GM19455 (cell line): ENCODE data around the gene SEH1L.
"Not testable (repeated sequence)": the region's sequence is repeated elsewhere in the genome, so short reads cannot be mapped to it uniquely, and the experiment has no call there.

Source experiments
- ATAC-seq: cut with Tn5 transposase; IDR thresholded peaks from one replicate; pipeline ENCODE4 v1.9.1; 2021; ENCODE audit not compliant: unreplicated experiment

Gene SEH1L

DNA sequence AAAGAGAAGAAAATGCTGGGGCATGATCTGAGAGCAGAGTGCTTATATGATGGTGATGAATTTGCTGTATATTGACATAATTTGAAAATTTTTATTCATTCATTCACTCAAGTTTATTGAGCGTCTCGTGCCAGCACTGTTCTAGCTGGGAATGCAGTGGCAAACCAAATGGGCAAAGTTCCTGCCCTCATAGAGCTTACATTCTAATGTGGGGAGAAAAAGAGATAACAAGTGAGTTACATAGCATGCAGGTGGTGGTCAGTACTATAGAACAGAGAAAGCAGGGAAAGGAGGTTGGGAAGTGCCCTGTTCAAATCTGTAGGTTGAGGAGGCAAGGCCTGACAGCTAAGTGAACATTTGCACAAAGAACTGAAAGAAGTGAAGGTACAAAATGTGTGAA lies 47.6 kb downstream of the SEH1L start:
- no peak for ATAC-seq

DNA sequence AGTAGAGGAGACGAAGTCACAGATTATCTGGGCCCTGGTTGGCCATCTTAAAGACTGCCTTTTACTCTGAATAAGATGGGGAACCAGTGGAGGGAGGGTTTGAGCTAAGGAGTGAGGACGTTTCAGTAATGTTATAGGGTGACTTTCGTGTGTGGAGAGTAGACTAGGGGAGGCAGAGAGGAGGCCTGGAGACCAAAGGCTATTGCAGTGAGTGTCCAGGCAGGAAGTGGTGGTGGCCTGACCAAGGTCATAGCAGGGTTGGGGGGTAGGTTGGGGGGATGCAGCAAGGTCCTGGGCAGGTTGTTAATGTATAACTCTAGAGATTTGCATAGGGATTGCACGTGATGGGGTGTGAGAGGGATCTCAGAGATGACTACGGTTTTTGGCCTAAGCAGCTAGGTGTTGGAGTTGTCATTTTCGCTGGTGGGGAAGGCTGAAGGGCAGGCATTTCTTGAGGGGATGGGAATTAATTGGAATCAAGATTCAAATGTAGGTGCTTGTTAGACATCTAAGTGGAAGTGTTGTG lies 48.2 kb downstream of the SEH1L start:
- no peak for ATAC-seq

DNA sequence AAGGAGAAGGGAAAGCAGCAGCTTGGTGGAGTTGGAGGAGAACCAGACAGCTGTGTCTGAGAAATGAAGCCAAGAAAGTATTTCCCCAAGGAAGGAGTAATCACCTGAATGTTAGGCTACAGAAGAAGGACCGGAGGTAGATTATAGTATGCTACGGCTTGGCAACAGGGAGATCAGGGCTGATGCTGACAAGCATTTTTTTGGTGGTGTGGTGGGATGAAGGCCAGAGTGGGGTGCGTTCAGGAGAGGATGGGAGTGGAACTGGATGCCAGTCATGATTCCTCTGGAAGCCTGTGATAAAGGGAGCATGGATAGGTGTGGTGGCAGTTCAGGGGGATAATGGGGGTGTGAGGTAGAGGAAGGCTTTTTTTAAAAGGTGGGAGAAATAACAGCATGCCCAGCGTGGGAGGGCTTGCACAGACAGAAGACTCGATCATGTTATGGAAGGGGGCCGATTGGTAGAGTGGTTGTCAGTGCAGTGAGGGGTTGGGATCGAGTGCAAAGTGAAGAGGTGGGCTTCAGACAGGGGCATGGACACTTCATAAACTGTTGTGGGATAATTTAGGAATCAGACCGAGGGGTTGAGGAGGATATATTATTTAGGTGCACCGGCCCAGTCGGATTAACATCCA lies 49.0 kb downstream of the SEH1L start:
- no peak for ATAC-seq

DNA sequence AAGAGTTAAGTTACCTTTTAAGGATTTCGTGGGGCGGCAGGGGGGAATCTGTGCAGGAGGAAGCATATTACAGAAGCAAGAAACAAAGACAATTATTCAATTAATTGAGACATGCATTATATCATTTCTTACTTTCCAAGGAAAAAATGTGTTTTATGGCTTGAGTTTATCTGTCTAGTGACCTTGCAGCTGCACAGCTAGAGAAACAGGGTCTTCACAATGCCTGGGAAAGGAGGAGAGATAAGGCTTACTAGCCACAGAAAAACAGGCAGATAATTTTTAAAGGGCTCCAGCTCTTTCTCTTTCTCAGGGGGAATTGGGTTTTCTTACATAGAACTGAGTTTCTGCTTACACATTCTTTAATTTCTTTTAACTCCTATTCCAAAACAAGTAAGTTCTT lies 49.5 kb downstream of the SEH1L start:
- ATAC-seq = not testable (repeated sequence)

DNA sequence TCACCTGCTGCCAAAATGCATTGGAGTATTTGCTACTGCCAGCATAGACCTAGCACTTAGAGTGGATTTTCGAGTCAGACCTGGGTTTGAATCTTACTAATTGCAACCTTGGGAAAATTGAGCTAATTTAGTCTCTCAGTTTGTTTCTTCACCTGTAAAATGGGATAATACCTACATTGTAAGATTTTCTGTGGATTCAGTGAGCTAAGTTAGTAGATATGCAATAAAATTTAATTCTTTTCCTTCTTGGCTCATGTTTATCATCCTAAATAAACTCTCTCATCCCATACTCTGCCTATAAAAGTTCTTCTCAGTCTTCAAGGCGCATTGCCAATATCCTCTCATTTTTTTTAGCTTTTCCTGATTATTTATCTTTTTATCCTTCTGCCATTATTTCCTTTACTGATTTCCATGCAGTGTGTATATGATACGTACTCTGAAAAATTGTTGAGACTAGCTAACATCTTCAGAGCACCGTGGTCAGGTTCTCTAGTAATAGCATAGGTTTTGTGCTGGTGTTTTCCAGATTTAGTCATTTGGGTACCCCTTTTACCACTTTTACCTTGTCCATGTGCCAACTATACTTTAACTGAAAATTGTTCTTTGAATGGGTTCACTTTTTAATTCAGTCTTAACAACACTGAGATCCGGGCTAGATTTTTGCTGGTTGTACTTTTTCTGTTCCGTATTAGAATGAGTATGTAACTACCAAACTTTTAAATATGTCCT lies 50.7 kb downstream of the SEH1L start:
- ATAC-seq = no peak

DNA sequence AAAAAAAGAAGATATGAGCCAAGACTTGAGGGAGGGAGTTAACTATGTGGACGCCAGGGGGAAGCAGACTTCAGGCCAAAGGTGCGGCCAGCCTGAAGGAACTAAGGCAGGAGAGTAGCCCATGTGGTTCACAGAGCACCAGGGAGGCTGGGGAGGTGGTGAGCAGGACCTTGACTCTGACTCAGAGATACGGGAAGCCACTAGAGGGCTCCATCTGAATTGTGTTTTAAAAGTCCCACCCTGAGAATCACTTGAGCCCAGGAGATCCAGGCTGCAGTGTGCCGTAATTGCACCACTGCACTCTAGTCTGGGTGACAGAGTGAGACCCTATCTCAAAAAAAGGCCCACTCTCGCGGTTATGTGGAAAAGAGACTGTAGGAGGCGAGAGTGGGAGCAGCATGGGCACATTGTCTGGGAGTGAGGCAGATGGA lies 55.7 kb downstream of the SEH1L start:
- no peak for ATAC-seq

DNA sequence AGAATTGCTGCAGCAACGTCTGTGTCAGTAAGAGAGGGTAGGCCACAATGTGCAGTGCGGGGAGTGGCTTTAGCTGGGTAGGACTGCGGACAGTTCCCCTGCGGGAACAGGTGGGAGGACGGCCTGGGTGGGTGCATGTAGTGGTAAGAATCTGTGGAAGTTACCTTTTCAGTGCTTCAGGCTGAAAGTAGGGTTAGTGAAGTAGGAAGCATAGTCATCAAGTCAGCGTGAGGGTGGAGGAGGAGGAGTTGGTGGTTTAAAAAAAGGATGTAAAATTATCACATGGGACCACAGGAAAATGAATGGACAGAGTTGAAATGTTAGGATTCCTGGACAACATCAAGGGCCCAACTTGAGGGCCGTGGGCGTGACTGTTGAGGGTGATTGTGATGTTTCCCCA lies 56.6 kb downstream of the SEH1L start:
- no peak for ATAC-seq

DNA sequence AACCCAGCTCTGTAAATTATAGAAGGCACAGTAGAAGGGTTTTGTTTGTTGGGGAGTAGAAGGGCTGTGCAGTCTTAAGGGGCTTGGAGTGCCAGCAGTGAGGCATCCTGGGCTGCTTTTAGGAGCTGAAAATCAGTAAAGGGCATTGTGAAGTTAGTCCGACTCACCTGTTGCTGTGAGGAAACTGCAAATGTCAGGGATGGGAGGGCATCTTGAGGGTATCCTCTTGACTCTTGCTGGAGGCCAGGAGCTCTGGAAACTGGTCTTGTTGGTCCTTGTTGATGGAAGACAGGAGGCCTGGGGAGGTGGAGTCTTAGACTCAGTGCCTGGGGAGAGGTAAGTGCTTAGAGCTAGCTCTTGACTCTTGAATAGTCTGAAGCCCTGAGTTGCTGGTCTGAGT lies 57.5 kb downstream of the SEH1L start:
- ATAC-seq = no peak

DNA sequence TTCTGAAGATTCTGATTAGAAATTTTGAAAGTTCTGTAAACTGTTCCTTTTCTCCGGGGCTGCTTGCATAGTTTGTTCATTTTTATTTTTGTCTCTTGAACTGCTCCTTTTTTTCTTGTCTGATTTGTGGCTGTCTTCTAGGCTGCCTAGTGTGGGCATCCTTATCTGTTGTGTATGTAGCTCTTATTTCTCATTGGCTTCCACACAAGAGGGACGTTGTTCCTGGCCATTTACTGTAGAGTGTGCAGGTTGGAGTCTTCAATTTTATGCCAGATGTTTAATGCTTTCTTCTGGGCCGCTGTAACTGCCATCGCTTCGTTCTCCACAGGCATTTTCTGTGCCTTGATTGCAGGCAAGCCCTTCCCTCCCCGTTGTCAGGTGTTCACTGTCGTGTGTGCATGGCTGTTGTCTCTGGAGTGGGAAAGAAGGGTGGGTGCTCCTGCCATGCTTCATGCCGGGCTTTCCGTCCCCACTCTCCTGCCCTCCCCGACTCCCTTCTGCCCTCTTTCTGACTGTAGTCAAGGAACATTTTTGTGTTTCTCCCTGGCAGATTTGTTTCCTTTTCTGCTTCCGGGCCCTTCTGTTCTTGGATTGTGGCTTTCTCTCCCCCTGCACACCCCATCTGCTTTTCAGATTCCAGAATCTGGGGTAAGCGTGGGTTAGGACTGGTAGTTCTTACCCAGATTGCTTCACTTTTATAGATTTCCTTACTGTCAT lies 58.9 kb downstream of the SEH1L start:
- no peak for ATAC-seq

DNA sequence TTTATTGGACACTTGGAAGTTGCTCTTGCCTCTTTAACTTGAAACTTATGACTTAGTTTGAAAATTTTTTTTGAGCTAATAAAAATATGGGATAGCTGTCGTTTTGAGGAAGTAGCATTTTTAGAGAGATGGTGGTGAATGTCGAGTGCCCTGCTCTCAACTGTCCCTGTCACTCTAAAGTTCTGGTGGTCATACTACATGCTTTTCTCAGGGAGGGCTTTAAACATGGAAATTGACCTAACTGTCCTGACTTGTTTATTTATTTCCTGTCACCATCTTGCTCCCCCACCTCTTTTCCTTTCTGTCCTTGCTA lies 59.4 kb downstream of the SEH1L start:
- ATAC-seq = no peak

DNA sequence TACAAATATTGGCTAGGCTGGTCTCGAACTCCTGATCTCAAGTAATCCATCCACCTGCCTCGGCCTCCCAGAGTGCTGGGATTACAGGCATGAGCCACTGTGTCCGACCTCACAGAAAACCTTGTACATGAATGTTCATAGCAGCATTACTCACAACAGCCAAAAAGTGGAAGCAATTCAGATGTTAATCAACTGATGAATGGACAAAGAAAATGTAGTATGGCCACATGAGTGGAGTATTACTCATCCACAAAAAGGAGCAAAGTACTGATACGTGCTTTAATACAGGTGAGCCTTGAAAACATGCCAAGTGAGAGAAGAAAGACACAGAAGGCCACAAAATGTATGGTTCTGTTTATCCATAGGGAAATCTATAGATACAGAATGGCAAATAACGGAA lies 63.9 kb downstream of the SEH1L start:
- no peak for ATAC-seq

DNA sequence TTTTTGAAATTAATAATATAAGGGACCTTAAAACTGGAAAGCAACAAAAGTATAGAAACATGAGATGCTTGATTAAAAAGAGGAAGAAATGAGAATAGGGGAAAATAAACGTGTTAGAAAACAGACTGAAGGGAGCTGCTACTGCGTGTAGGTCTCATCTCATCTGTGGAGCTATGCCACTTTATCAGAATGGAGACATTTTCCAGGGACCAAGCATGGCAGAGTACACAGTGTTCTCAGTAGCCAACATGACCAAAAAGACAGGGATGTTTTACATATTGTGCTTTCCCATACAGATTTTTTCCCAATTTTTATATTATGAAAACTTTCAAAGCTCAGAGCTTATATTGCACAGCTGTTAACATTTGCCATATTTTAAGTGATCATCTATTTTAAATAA lies 66.4 kb downstream of the SEH1L start:
- ATAC-seq = no peak

DNA sequence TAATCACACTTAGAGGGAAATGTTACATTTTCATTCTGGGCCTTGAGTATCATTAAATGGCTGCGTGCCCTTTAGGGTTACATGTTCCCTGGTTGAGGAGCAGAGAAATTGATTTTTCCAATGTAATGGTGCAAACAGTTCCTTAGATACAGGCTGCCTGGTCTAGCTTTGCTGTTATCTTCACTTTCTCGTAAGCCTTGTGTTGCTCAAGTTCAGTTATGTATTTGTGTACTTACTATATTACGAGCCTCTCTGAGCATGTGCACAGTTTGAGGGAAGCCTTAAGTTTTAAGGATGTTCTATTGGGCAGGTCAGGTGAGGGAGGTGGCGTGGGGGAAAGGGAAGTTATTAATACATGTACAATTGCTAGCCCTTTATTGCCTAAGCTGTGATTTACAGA lies 67.0 kb downstream of the SEH1L start:
- ATAC-seq = no peak

DNA sequence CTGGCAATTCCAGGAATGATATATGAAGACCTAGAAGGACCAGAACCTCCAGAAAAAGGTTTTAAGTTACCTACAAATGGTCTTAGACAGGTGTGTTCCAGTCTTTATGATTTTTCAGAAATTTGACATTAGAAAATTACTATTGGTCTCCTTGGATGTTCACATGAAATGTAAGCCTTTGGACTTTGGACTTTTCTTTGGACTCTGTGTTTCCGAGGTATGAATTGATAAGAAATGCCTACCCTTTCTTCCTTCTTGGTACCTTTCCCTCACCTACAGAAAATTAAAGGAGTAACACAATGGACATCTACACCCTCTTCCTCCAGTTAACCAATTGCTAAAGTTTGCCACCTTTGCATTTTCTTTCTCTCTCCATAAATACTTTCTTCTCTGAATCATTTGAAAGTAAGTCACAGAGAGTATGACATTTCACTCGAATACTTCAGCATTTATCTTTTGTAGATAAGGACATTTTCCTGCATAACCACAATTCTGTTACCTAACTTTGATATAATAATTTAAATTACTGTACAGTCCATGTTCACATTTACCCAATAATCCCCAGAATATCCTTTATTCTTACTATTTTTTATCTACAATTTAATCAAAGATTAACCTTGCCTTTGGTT lies 69.5 kb downstream of the SEH1L start:
- ATAC-seq = no peak

DNA sequence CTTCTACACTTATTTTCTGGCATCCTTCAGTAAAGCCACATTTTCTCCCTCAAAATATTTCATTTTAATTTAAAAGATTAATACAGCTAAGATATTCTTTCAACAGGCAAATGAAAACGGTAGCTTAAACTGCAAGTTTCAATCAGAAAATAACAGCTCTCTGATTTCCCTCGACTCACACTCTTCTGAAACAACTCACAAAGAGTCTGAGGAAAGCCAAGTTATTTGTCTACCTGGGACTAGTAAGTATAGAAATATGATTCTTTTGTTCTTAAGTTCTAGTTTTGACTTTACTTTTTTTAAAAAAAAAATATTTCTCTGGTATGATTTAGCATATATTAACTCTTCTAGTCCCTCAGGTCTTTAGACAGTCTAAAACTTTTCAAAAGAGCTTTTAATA lies 70.6 kb downstream of the SEH1L start:
- ATAC-seq = no peak

DNA sequence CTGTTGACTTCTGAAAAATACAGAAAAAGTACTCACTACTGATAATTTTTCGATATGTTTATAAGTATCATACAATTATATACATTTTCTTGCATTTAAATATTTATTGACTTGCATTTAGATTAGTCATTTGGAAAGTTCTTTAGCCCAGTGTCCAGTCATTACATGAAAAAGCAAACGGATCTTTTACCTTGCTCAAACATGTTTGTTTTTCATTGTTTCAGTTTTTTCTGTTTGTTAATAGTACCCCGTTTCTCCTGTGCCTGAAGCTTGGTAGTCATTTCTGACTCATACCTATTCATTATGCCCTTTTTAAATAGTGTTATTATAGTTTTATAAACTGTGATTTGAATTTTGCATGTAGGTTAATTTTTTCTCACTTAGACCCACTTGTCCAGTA lies 71.5 kb downstream of the SEH1L start:
- no peak for ATAC-seq

DNA sequence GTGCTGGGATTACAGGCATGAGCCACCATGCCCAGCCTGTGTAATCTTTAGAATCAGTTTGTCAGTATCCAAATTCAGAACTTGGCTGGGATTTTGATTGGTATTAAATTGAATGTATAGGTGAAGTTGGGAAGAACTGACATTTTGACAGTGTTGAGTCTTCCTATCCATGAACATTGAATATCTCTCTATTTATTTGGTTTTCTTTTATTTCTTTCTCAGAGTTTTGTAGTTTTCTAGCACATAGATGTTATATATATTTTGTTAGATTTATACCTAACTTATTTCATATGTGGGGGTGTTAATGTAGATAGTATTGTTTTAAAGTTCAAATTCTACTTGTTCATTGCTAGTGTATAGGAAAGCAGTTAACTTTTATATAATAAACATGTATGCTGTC lies 74.8 kb downstream of the SEH1L start:
- no peak for ATAC-seq

DNA sequence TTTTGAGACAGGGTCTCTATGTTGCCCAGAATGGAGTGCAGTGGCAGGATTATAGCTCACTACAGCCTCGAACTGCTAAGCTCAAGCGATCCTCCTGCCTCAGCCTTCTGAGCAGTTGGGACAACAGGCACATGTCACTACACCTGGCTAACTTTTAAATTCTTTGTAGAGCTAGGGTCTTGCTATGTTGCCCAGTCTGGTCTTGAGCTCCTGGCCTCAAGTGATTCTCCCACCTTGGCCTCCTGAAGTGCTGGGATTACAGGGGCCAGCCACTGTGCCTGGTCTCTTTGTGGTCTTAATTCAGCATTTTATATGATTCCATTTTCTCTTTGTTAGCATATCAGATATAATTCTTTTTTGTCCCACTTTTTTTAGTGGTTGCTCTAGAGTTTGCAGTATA lies 77.4 kb downstream of the SEH1L start:
- no peak for ATAC-seq

DNA sequence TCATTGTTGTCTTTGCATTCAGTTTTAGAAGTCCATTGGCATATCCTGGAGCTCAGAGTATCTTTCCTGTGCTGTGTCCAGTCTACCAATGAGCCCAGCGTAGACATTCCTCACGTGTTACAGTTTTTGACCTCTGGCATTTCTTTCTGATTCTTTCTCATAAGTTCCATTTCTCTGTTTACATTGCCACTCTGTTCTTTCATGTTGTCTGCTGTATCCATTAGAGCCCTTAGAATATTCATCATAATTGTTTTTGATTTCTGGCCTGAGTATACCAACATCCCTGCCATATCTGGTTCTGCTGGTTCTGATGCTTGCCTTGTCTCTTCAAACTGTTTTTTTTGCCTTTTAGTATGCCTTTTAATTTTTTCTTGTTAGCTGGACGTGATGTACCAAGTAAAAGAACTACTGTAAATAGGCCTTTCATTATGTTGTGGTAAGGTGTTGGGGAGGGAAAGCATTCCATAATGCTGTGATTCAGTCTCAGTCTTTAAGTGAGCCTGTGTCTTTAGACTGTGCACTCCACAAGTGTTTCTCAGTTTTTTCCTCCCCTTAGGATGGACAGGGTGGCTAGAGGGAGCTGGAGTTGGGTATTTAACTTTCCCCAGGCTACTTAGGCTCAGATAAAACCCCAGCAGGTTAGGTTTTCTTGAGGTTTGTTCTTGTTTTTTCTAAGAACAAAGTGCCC lies 78.9 kb downstream of the SEH1L start:
- no peak for ATAC-seq

DNA sequence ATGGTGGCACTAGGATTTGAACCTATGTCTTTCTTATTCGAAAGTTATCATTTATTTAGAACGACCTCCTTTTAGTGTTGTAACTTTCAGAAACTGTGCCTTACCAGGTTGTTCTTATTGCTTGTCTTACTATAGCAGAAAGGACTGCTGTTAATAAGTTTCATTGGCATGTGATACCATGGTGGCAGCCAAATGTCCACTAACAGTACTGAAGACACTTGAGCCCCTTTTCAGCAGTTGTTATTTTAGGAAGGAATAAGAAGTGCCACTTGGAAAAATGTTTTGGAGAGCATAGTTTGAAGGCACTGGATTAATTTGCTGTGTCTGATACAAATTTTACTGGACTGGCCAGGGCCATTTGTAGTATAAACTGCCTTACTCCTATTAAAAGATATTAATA lies 81.1 kb downstream of the SEH1L start:
- ATAC-seq = no peak

DNA sequence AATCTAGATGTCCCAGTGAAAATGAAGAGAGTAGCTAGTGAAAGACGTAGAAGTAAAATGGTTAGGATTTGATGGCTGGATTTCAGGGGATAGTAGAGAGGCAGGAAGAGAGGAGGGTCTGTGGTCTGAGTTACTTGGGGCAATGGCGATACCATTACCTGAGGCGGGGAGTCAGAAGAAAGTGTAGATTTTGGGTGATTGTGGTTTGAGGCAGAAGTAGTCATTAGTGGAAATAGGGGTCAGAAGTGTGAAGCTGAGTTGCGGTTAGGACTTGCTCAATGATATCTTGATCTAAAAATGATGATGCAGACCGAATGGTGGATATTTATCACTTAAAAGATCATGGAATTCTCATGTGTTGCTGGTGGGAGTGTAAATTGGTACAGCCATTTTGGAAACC lies 84.4 kb downstream of the SEH1L start:
- no peak for ATAC-seq
